ENCODE results near the gene VAV2.

VAV2 gene

GRCh38 chr9:133716564-133717112, 275.5 kb downstream of the VAV2 start:
- no peaks in the 10 kb centered on the region for H3K36me3 ChIP-seq (ENCODE audit: low read length)
- no peak for TF ChIP-seq CTCF (IDR thresholded peaks at IDR 0.05; ENCODE audit: insufficient read depth, low read length, poor library complexity, severe bottlenecking)
- no peak for TF ChIP-seq EZH2phosphoT487 (conservative IDR thresholded peaks at IDR 0.05; ENCODE audit: low read length)
- no peaks in the 10 kb centered on the region for H3K79me2 ChIP-seq (ENCODE audit: insufficient read depth, low read length)
- H3K9me3 ChIP-seq (ENCODE audit: insufficient read depth, low read length): no peaks in the 10 kb centered on the region
- H4K20me1 ChIP-seq (ENCODE audit: low read depth, low read length): no peaks in the 10 kb centered on the region
- H3K27me3 ChIP-seq (ENCODE audit: low read length): no peaks in the 10 kb centered on the region
- H3K27ac ChIP-seq (ENCODE audit: low read depth, low read length): no peak overlapping the region
- H3K9ac ChIP-seq (ENCODE audit: low read length): no peak overlapping the region
- no peaks in the 10 kb centered on the region for H3F3A ChIP-seq (ENCODE audit: insufficient read depth)
- no peaks in the 10 kb centered on the region for H3K9me2 ChIP-seq (replicated peaks; ENCODE audit: insufficient read depth, low read length)
- no peak overlapping the region for H3K4me2 ChIP-seq (ENCODE audit: low read depth, low read length, poor library complexity, severe bottlenecking)
- no peak overlapping the region for H3K4me3 ChIP-seq (ENCODE audit: insufficient read depth, low read length, poor library complexity, severe bottlenecking)
- H2AFZ ChIP-seq (ENCODE audit: low read depth, low read length, severe bottlenecking): no peak overlapping the region

DNA sequence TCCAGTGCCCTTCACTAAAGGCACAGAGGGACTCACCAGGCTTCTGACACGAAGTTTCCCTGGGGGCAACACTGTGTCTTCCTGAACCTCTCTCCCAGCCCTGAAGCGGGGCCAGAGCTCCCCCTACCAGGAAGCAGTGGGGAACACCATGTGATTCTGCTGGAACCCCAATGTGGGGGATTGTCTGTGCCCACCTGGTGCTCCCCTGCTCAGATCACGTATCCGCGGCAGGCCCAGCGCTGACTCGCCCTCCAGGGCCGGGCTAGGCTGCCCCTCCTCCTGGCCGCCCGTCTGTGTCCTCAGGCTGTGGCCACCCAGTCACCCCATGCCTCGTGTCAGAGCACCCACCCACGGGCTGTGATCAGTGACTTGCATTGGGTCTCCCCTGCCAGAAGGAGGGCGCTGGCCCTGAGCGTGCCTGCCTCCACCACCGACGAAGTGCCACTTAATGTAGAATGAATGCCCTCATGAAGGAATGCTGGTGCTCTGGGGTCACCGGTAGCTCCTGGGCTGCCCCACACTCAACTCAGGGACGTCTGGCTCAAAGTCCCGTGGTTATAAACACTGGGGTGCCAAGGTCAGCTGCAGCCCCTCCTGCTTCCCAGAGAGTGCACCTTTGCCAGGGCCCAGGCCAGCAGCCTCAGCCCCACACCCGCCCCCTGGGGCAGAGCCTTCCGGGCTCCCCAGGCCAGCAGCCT, 276.1 kb downstream of the VAV2 start:
- H3K79me2 ChIP-seq (ENCODE audit: insufficient read depth, low read length): no peaks in the 10 kb centered on the region
- no peak overlapping the region for H2AFZ ChIP-seq (ENCODE audit: low read depth, low read length, severe bottlenecking)

DNA sequence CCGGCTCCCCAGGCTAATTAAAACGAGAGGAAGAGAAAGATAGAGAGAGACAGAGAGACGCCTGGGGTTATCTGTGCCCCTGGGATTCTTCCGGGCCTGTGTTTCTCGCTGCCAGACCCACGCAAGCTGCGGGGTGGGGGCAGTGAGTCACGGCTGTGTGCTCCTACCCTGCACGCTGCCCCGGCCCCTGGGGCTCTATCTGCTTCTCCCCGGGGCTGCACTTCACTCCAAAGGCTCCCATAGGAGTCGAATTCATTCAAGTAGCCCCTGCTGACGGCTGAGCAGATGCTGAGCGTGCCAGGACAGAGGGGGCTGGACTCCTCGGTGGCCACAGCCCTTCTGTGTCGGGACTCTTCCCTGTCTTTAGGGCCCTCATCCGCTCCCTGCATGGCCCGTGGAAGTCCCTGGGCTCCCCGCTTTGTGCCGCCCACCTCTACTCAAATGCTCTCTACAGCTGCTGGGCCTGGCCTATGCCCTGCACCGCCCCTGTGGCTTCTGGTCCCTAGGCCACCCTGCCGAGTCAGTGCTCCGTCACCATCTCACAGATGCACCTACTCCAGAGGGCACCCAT, 276.7 kb downstream of the VAV2 start:
- Histone ChIP-seq H2AFZ (ENCODE audit: low read depth, low read length, severe bottlenecking) (no peak overlapping the region), H3K36me3 (ENCODE audit: low read length) (no peaks in the 10 kb centered on the region), H3K9me2 (replicated peaks; ENCODE audit: insufficient read depth, low read length) (no peaks in the 10 kb centered on the region), H3F3A (ENCODE audit: insufficient read depth) (no peaks in the 10 kb centered on the region), H3K9ac (ENCODE audit: low read length) (no peak overlapping the region), H3K9me3 (ENCODE audit: insufficient read depth, low read length) (no peaks in the 10 kb centered on the region), H3K27me3 (ENCODE audit: low read length) (no peaks in the 10 kb centered on the region), H3K4me3 (ENCODE audit: insufficient read depth, low read length, poor library complexity, severe bottlenecking) (no peak overlapping the region), H4K20me1 (ENCODE audit: low read depth, low read length) (no peaks in the 10 kb centered on the region), H3K4me2 (ENCODE audit: low read depth, low read length, poor library complexity, severe bottlenecking) (no peak overlapping the region), H3K79me2 (ENCODE audit: insufficient read depth, low read length) (no peaks in the 10 kb centered on the region), H3K27ac (ENCODE audit: low read depth, low read length) (no peak overlapping the region)
- no peak for TF ChIP-seq EZH2phosphoT487 (conservative IDR thresholded peaks at IDR 0.05; ENCODE audit: low read length)
- TF ChIP-seq CTCF (IDR thresholded peaks at IDR 0.05; ENCODE audit: insufficient read depth, low read length, poor library complexity, severe bottlenecking): no peak

More for the DNA sequence above, 276.1 kb downstream of the VAV2 start:
- no peak overlapping the region for H3K27ac ChIP-seq (ENCODE audit: low read depth, low read length)
- H3K27me3 ChIP-seq (ENCODE audit: low read length): no peaks in the 10 kb centered on the region
- TF ChIP-seq EZH2phosphoT487 (conservative IDR thresholded peaks at IDR 0.05; ENCODE audit: low read length): no peak
- TF ChIP-seq CTCF (IDR thresholded peaks at IDR 0.05; ENCODE audit: insufficient read depth, low read length, poor library complexity, severe bottlenecking): peak; percentile 32
- no peaks in the 10 kb centered on the region for H3K9me3 ChIP-seq (ENCODE audit: insufficient read depth, low read length)
- H3F3A ChIP-seq (ENCODE audit: insufficient read depth): no peaks in the 10 kb centered on the region
- no peak overlapping the region for H3K9ac ChIP-seq (ENCODE audit: low read length)
- H3K4me3 ChIP-seq (ENCODE audit: insufficient read depth, low read length, poor library complexity, severe bottlenecking): no peak overlapping the region
- no peaks in the 10 kb centered on the region for H3K9me2 ChIP-seq (replicated peaks; ENCODE audit: insufficient read depth, low read length)
- no peaks in the 10 kb centered on the region for H4K20me1 ChIP-seq (ENCODE audit: low read depth, low read length)
- H3K4me2 ChIP-seq (ENCODE audit: low read depth, low read length, poor library complexity, severe bottlenecking): no peak overlapping the region
- H3K36me3 ChIP-seq (ENCODE audit: low read length): no peaks in the 10 kb centered on the region
